HepG2 (cell line): ENCODE results near the gene RABL6. TPM values are rescaled to one million over a fixed set of nuclear protein-coding genes. Genes with fewer than 3 reads are reported as not detected.

Experiments used
- ATAC-seq: fragments of 200-7000 bp; cut with Tn5 transposase; 3 replicates; pipeline ENCODE4 v1.9.1; 2020; ENCODE audit warnings: mild to moderate bottlenecking, moderate library complexity
- BruUV-seq: library from RNA; stranded (reverse); fragments of 400-500 nt; replicated peaks from 2 replicates; lab custom pipeline; 2021; lab: Mats Ljungman, UMichigan
- CTCF ChIA-PET: fragments of 300-600 bp; formaldehyde crosslinking; extraction: SDS; loops from one replicate; lab custom pipeline; 2021; ENCODE audit warnings: low total read pairs, inconsistent platforms, low intra/inter-chr PET ratio; lab: Yijun Ruan, JAX
- POLR2A ChIA-PET: fragments of 350-600 bp; sonication (Branson Sonifier 250); formaldehyde crosslinking; loops from one replicate; lab custom pipeline; 2020; ENCODE audit warnings: antibody characterized with exemption, inconsistent platforms; lab: Yijun Ruan, JAX
- DNase-seq: peaks from one replicate; pipeline ENCODE4 v3.0.0-alpha.2; 2015; ENCODE audit warnings: low spot score
- FAIRE-seq: peaks from 3 replicates; lab custom pipeline; 2011; peaks lifted over from hg19 to GRCh38; lab: Jason Lieb, UNC
- H2AFZ ChIP-seq: one replicate; pipeline ENCODE4 v1.6.1; 2011; ENCODE audit warnings: low read length, inconsistent platforms
- H3K27ac ChIP-seq: fragments of 300-600 bp; 3 replicates; pipeline ENCODE4 v1.8.0; 2011; ENCODE audit warnings: mixed run types, mild to moderate bottlenecking, mixed read lengths, low read length, inconsistent platforms; ENCODE audit not compliant: insufficient read depth; ENCODE audit errors: extremely low read length
- H3K27me3 ChIP-seq, 2 experiments: fragments of 200-600 bp in 1 of 2; 2 replicates in 1 of 2; 3 replicates in 1 of 2; pipeline versions ENCODE4 v1.6.0 to v1.8.0; 2011; ENCODE audit warnings: low read length in 2 of 2, mild to moderate bottlenecking in 2 of 2, moderate library complexity in 2 of 2, inconsistent platforms in 1 of 2; ENCODE audit not compliant: insufficient read depth in 2 of 2, control insufficient read depth in 1 of 2
- H3K36me3 ChIP-seq, 2 experiments: fragments of 200-600 bp in 1 of 2; replicated peaks in 1 of 2; 2 replicates in 1 of 2; 3 replicates in 1 of 2; pipeline versions ENCODE4 v1.5.1 to v1.8.0; 2011; ENCODE audit warnings: low read length in 2 of 2, inconsistent platforms in 1 of 2; ENCODE audit not compliant: insufficient read depth in 2 of 2, control insufficient read depth in 1 of 2
- H3K4me1 ChIP-seq: 2 replicates; pipeline ENCODE4 v1.5.1; 2012; ENCODE audit warnings: low read length, inconsistent platforms; ENCODE audit not compliant: insufficient read depth
- H3K4me2 ChIP-seq: 2 replicates; pipeline ENCODE4 v1.6.0; 2011; ENCODE audit warnings: low read depth, low read length, inconsistent platforms
- H3K4me3 ChIP-seq, 3 experiments: fragments of 200-600 bp in 1 of 3; sonication (generic), shearing (Covaris generic) in 1 of 3; replicated peaks in 1 of 3; 2 replicates each; pipeline ENCODE4 v1.5.1; 2011 to 2016; ENCODE audit warnings: low read length in 3 of 3, inconsistent platforms in 2 of 3, low read depth in 2 of 3, mild to moderate bottlenecking in 2 of 3, control low read depth in 1 of 3, mixed read lengths in 1 of 3; ENCODE audit not compliant: insufficient read depth in 1 of 3
- H3K79me2 ChIP-seq: one replicate; pipeline ENCODE4 v1.6.1; 2011; ENCODE audit warnings: low read length, inconsistent platforms; ENCODE audit not compliant: insufficient read depth
- H3K9ac ChIP-seq: 2 replicates; pipeline ENCODE4 v1.6.0; 2011; ENCODE audit warnings: mild to moderate bottlenecking, low read depth, low read length, inconsistent platforms; ENCODE audit not compliant: insufficient read depth
- H3K9me3 ChIP-seq: 2 replicates; pipeline ENCODE4 v1.5.1; 2012; ENCODE audit warnings: mild to moderate bottlenecking, low read length
- H4K20me1 ChIP-seq: 2 replicates; pipeline ENCODE4 v1.6.0; 2011; ENCODE audit warnings: inconsistent platforms, mild to moderate bottlenecking, low read length, moderate library complexity; ENCODE audit not compliant: insufficient read depth
- GATA4 ChIP-seq: sonication (generic); IDR thresholded peaks from 2 replicates; pipeline ENCODE4 v1.6.1; 2016; ENCODE audit warnings: antibody characterized with exemption, low read depth, borderline replicate concordance
- KDM3A ChIP-seq: IDR thresholded peaks from 2 replicates; pipeline ENCODE4 v1.6.1; 2018; ENCODE audit warnings: low read depth, missing compliant biosample characterization
- NFATC3 ChIP-seq: sonication (generic); formaldehyde crosslinking; IDR thresholded peaks from 2 replicates; pipeline ENCODE4 v1.5.1; 2020; ENCODE audit warnings: mild to moderate bottlenecking, missing genetic modification reagents
- ZFP1 ChIP-seq: IDR thresholded peaks from 2 replicates; pipeline ENCODE4 v1.6.1; 2016
- ZNF256 ChIP-seq: sonication (generic); formaldehyde crosslinking; conservative IDR thresholded peaks from 2 replicates; pipeline ENCODE4 v1.4.0; 2020; ENCODE audit warnings: missing genetic modification reagents
- ZNF33A ChIP-seq: sonication (generic); formaldehyde crosslinking; IDR thresholded peaks from 2 replicates; pipeline ENCODE4 v1.5.1; 2020; ENCODE audit warnings: missing genetic modification reagents, mild to moderate bottlenecking, moderate library complexity, borderline replicate concordance
- ZNF546 ChIP-seq: sonication (generic); formaldehyde crosslinking; conservative IDR thresholded peaks from 2 replicates; pipeline ENCODE4 v1.8.1; 2023; ENCODE audit warnings: mild to moderate bottlenecking, missing genetic modification reagents
- ZNF605 ChIP-seq: sonication (generic); formaldehyde crosslinking; IDR thresholded peaks from 2 replicates; pipeline ENCODE4 v1.8.0; 2022; ENCODE audit warnings: mild to moderate bottlenecking, missing genetic modification reagents
- ZNF83 ChIP-seq: sonication (generic); formaldehyde crosslinking; IDR thresholded peaks from 2 replicates; pipeline ENCODE4 v1.4.0; 2020; ENCODE audit warnings: missing genetic modification reagents, mild to moderate bottlenecking, borderline replicate concordance
- WGBS: methylation state at CpG from one replicate; pipeline ENCODE4 v1.1.6; 2017; ENCODE audit warnings: low lambda C conversion rate; 5-methylcytosine and 5-hydroxymethylcytosine counted together
- in situ Hi-C: cut with HindIII; loops from 2 replicates; pipeline ENCODE4 v1.10.0; 2017; ENCODE audit warnings: low pct_unique_long_range_greater_than_20kb; ENCODE audit not compliant: extremely low pct_ligation_motif_present
- intact Hi-C: fragments of 100-400 bp; cut with micrococcal nuclease; formaldehyde crosslinking; loops from one replicate; pipeline ENCODE4 v1.10.0; 2022; ENCODE audit not compliant: unreplicated experiment
- polyA plus RNA-seq, 8 experiments: library from polyadenylated mRNA; depleted of rRNA in 3 of 8; stranded (reverse) in 7 of 8; unstranded in 1 of 8; fragments of >200 nt; fragmentation: Illumina TruSeq in 4 of 8; extraction: Trizol in 4 of 8; gene quantifications; 2 replicates each; pipeline versions ENCODE4 v1.2.1 to v1.2.3, GENCODE V29; 2011 to 2016; ENCODE audit warnings: low read depth in 4 of 8, missing spikeins in 1 of 8, mixed read lengths in 1 of 8; ENCODE audit not compliant: insufficient read depth in 1 of 8
- total RNA-seq, 5 experiments: library from RNA; depleted of rRNA; stranded (reverse); fragments of >200 nt; fragmentation: Illumina TruSeq; extraction: Trizol; gene quantifications; 2 replicates each; pipeline ENCODE4 v1.2.3, GENCODE V29; 2016; ENCODE audit warnings: low read depth in 1 of 5
- TF ChIP-seq, protein P1 (sequence below): sonication (generic); formaldehyde crosslinking; IDR thresholded peaks from 2 replicates; pipeline ENCODE4 v1.4.0; 2020; ENCODE audit warnings: mild to moderate bottlenecking, missing genetic modification reagents, borderline replicate concordance
- TF ChIP-seq, protein P2 (sequence below): IDR thresholded peaks from 2 replicates; pipeline ENCODE4 v1.6.1; 2012; ENCODE audit warnings: low read depth, low read length, improper control_type of control experiment

Gene RABL6
- total and polyA plus RNA-seq, 2 of the 13 experiments (the other 11 are each of a cell fraction or from before 2014, with no cell fraction given): 81.5 to 125 TPM

DNA sequence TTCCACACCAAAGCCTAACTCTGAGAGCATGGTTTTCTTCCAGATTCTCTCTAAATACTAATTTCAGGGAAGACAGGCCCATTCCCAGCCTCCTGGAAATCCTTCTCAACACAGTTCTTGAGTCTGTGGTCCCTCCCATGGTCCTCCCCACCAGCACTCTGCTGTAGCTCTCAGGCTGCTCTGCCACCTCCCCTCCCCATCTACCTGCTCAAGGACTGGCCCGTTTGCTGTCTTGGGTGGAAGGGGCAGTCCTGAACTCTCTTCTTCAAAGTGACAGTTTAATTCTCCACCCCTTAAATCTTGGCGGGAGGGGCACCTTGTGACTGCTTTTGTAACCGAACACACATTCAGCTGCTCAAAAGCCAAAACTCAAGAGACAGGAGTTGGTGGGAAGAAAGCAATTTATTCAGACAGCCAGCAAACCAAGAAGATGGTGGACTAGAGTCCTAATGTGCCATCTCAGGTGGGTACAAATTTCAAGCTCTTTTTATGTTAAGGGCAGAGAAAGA lies 35.8 kb upstream of the RABL6 start:
- TF ChIP-seq ZNF546 (no peak), KDM3A (no peak), ZNF33A (CRISPR knock-in tag) (no peak), NFATC3 (CRISPR knock-in tag) (no peak), ZNF256 (CRISPR knock-in tag) (no peak), ZNF83 (no peak), ZNF605 (CRISPR knock-in tag) (no peak), GATA4 (no peak), ZFP1 (CRISPR knock-in tag) (no peak)
- TF ChIP-seq, protein P1, sequence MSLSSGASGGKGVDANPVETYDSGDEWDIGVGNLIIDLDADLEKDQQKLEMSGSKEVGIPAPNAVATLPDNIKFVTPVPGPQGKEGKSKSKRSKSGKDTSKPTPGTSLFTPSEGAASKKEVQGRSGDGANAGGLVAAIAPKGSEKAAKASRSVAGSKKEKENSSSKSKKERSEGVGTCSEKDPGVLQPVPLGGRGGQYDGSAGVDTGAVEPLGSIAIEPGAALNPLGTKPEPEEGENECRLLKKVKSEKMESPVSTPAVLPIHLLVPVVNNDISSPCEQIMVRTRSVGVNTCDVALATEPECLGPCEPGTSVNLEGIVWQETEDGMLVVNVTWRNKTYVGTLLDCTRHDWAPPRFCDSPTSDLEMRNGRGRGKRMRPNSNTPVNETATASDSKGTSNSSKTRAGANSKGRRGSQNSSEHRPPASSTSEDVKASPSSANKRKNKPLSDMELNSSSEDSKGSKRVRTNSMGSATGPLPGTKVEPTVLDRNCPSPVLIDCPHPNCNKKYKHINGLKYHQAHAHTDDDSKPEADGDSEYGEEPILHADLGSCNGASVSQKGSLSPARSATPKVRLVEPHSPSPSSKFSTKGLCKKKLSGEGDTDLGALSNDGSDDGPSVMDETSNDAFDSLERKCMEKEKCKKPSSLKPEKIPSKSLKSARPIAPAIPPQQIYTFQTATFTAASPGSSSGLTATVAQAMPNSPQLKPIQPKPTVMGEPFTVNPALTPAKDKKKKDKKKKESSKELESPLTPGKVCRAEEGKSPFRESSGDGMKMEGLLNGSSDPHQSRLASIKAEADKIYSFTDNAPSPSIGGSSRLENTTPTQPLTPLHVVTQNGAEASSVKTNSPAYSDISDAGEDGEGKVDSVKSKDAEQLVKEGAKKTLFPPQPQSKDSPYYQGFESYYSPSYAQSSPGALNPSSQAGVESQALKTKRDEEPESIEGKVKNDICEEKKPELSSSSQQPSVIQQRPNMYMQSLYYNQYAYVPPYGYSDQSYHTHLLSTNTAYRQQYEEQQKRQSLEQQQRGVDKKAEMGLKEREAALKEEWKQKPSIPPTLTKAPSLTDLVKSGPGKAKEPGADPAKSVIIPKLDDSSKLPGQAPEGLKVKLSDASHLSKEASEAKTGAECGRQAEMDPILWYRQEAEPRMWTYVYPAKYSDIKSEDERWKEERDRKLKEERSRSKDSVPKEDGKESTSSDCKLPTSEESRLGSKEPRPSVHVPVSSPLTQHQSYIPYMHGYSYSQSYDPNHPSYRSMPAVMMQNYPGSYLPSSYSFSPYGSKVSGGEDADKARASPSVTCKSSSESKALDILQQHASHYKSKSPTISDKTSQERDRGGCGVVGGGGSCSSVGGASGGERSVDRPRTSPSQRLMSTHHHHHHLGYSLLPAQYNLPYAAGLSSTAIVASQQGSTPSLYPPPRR (CRISPR knock-in tag): no peak
- TF ChIP-seq, protein P2, sequence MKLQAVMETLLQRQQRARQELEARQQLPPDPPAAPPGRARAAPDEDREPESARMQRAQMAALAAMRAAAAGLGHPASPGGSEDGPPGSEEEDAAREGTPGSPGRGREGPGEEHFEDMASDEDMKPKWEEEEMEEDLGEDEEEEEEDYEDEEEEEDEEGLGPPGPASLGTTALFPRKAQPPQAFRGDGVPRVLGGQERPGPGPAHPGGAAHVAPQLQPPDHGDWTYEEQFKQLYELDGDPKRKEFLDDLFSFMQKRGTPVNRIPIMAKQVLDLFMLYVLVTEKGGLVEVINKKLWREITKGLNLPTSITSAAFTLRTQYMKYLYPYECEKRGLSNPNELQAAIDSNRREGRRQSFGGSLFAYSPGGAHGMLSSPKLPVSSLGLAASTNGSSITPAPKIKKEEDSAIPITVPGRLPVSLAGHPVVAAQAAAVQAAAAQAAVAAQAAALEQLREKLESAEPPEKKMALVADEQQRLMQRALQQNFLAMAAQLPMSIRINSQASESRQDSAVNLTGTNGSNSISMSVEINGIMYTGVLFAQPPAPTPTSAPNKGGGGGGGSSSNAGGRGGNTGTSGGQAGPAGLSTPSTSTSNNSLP: no peak
- WGBS: 47% methylated on average over 3 of the region's 3 CpGs
- Histone ChIP-seq H4K20me1 (no peaks in the 10 kb centered on the region), H3K36me3 (no peaks in the 10 kb centered on the region), H3K9me3 (peaks cover 6% of the 10 kb centered on the region; the same call in 1 of the 2 replicates), H3K27ac (no peak overlapping the region), H3K9ac (no peak overlapping the region), H3K79me2 (no peaks in the 10 kb centered on the region), H3K27me3 (0 out of 5 replicates have a peak, but pooled peaks cover 0 to 4% of the 10 kb centered on the region in 2 experiments), H3K4me3 (no peak overlapping the region), H3K4me1 (peaks cover 24% of the 10 kb centered on the region), H2AFZ (no peak overlapping the region), H3K4me2 (no peak overlapping the region)
- no peak for ATAC-seq
- FAIRE-seq: no peak
- intact Hi-C loops (no loop called here), in situ Hi-C loops (loop anchor here (10.0 kb wide), 1 partner anchor 273 kb away; the partner anchor contains the start of gene NPDC1)
- POLR2A ChIA-PET: no interaction called here
- BruUV-seq: no TSS peak
- CTCF ChIA-PET: no interaction called here
- DNase-seq: no peak
